Stimulated activated CD8-positive, alpha-beta memory T cell treated with anti-CD3 and anti-CD28 coated beads, Interleukin-4, amount 100 ng/mL, for 1 hour (primary cell): ENCODE results near the gene KRTAP5-2.
"Not testable (repeated sequence)": the region's sequence is repeated elsewhere in the genome, so short reads cannot be mapped to it uniquely, and the experiment has no call there.

Source experiments
- DNase-seq, 2 donors: peaks; one replicate each; pipeline ENCODE4 v3.0.0-alpha.2; 2020; ENCODE audit warnings: low read depth in 2 of 2, low spot score in 1 of 2

KRTAP5-2 gene

DNA sequence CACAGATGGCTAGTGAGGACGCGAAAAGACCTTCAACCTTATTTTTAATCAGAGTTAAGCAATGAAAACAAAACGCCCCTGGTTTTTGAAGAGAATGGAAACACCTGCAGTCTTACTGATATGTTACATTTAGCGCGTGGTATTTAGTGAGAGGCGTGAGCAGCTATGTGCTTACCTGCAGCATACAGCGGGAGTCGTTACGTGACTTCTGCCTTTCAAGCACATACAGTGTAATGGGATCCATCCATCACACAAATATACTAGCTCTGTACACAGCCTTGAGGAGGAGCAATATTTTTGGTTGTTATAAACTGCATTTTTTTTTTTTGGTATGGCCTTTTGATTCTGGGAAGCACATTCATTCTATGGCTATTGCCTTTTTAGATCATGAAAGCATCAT lies 5.5 kb downstream of the KRTAP5-2 start:
- no peak for DNase-seq

DNA sequence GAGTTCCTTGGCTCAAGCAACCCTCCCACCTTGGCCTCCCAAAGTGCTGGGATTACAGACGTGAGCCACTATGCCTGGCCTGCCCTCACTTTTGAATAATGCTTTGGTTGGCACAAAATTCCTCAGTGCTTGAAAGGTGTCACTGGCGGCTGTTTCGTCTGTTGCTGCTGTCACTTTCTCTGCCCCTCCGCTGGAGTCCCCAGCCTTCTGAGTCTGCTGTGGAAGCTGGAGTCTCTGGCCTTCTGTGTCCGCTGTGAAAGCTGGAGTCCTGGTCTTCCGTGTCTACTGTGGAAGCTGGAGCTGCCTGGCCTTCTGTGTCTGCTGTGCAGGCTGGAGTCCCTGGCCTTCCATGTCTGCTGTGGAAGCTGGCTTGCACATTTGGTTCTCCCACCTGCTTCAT lies 8.1 kb downstream of the KRTAP5-2 start:
- DNase-seq = no peak

DNA sequence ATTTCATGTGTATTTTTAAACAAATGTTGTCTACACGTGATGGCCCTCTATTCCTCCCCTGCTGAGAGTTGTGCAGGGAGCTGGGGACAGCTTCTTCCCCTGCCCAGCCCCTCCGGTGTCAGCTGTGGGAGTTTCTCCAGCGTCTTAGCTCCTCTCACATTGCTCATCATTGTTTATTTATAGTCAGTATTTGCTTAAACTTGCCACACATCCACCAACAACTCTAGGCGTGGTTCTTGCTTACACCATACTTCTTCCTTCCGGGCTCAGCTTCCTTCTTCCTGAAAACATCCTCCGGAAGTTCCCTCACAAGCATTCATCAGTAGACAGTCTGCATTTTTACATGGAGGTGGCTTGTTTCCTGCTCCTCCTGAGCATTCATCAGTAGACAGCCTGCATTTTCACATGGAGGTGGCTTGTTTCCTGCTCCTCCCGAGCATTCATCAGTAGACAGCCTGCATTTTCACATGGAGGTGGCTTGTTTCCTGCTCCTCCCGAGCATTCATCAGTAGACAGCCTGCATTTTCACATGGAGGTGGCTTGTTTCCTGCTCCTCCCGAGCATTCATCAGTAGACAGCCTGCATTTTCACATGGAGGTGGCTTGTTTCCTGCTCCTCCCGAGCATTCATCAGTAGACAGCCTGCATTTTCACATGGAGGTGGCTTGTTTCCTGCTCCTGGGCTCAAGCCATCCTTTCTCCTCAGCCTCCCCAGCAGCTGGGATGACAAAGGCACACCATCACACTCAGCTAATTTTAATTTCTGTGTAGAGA lies 8.7 kb downstream of the KRTAP5-2 start:
- not testable (repeated sequence) for DNase-seq

GRCh38 chr11:1586699-1587098 lies 11.4 kb downstream of the KRTAP5-2 start:
- DNase-seq = no peak

GRCh38 chr11:1584661-1585370 lies 13.3 kb downstream of the KRTAP5-2 start, which contains the start of gene KRTAP5-1:
KRTAP5-1 (minus strand) TSS chr11:1585283; CDS start chr11:1585249, 34 bp downstream.
- DNase-seq = not testable (repeated sequence)

DNA sequence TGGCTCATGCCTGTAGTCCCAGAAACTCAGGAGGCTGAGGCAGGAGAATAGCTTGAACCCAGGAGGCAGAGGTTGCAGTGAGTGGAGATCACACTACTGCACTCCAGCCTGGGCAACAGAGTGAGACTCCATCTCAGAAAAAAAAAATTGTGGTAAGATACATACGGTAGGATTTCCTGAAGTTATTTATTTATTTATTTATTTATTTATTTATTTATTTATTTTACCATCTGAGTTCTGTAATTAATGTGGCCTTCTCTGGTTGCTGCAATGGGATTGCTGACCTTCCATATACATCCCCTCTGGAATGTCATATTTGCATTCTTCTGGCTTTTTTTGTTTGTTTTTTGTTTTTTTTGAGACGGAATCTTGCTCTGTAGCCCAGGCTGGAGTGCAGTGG lies 15.2 kb downstream of the KRTAP5-2 start:
- not testable (repeated sequence) for DNase-seq

DNA sequence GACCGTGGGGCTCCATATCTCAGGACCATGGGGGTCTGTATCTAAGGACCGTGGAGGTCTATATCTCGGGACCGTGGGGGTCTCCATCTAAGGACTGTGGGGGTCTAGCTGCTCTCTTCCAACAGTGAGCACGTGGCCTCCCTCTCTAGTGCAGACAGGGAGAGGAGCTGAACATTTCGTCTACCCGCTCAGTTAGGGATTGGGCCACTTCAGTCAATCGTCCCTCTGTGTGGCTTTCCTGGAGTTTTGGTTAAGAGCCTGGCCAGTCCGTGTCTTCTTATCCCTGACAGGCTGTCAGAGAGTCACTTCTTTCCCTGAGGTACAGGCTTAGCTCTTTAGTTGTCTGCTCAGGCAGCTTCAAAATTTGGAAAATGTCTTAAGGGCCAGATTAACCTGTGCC lies 16.1 kb downstream of the KRTAP5-2 start:
- DNase-seq = no peak

DNA sequence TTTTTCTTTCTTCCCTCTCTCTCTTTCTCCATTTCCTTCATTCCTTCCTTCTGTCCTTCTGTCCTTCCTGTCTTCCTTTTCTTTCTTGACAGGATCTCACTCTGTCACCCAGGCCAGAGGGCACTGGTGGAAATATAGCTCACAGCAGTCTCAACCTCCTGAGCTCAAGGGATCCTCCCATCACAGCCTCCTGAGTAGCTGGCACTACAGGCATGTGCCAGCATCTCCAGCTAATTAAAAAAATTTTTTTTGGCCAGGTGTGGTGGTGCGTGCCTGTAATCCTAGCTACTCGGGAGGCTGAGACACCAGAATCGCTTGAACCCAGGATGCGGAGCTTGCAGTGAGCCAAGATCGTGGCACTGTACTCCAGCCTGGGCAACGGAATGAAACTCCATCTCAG lies 21.3 kb downstream of the KRTAP5-2 start:
- no peak for DNase-seq

DNA sequence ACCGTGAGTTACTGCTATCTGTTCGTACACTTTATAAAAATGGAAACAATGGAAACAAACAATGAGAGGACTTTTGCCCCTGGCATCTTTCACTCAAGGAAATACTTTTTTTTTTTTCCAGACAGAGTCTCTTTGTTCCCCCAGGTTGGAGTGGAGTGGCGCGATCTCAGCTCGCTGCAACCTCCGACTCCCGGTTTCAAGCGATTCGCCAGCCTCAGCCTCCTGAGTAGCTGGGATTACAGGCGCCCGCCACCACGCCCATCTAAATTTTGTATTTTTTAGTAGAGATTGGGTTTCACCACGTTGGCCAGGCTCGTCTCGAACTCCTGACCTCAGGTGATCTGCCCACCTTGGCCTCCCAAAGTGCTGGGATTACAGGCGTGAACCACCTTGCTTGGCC lies 22.3 kb downstream of the KRTAP5-2 start:
- DNase-seq = not testable (repeated sequence)

GRCh38 chr11:1574933-1575242 lies 23.2 kb downstream of the KRTAP5-2 start:
- DNase-seq = no peak

DNA sequence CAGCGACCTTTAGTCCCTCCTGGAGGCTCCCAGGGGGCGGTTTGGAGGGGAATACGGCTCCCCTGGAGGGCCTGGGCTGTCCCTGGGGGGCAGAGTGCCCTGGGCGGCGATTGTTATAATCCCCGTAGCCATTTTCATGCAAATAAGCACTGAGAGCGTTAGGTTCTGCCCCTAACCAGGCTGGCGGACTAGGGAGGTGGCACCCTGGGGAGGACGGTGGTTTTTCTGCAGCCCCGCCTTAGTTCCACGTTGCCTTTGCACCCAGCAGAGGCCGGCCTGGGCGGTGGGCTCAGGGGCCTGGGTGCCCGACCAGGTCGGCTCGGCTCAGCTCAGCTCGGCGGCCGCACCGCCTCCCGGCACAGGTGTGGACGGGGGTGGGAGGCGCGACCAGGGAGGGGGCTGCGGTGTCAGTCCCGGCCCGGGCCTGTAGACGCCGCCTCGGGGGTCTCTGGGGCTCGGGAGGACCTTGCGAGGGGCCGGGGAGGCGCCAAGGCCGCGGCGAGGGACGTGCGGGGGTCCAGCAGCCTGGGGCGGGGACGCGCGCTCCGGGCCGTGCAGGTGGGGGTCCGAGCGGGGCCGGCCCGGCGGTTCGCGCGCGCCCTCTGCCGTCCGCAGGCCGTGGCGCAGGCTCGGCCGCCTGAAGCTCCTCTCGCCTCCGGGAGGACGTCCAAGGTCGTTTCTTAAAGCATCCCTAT lies 23.7 kb downstream of the KRTAP5-2 start:
- DNase-seq = no peak

DNA sequence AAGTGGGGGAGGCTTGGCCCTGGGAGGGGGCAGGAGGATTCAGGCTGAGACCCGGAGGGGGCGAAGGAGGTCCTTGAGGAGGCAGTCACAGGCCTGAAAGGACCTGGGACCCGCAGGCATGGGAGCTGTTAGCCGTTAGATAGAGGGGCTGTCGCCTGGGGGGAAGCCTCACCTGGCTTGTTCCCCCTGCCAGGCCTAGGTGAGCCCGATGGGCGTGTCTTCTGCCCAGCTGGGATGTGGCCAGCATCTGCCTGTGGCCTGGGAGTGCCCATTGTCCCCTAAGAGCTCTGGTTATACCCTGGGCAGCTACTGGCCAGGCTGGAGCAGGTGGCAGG lies 24.2 kb downstream of the KRTAP5-2 start:
- DNase-seq = no peak

DNA sequence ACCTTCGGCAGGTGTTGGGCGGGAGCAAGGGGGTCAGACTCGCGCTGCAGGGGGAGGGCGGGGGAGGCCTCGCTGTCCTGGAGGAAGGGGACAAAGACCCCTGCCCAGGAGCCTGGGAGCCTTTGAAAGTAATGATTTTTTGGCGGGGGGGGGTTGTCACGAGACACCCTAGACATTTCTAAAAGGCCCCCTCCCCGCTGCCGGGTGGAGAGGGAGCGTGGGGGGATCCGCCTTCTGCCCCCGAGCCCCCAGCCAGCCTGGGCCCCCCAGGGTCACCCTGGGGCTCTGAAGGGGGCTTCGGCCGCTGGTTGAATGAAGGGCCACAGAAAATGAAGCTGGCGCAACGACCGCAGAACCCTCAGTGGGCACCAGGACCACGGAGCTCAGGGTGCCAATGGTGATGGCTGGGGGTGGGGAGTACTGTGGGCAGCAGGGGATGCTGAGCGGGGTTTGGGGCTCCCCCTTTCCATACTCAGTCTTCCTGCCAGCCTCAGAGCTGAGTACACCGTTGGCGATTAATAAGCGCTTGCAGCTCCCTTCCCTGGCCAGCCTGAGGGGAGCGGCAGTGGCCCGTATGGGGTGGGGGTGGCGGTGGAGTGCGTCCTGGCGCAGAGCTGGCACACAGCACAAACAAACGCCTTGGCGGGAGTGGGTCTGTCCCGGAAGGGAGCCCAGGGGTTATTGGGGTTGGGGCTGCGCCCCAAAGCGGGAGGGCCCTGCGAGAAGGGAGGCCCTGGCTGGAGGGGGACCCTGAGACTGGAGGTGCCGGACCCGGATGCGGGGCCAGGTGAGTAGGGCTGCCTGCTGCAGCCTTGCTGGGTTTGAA lies 24.8 kb downstream of the KRTAP5-2 start:
- DNase-seq = no peak

- DNase-seq = peak; percentile 90 to 93
These were observed 25.7 kb downstream of the KRTAP5-2 start, which contains the start of gene DUSP8 for GRCh38 chr11:1572197-1573076. DUSP8 (minus strand) TSS chr11:1572271; CDS start chr11:1565826, 6,445 bp downstream.

DNA sequence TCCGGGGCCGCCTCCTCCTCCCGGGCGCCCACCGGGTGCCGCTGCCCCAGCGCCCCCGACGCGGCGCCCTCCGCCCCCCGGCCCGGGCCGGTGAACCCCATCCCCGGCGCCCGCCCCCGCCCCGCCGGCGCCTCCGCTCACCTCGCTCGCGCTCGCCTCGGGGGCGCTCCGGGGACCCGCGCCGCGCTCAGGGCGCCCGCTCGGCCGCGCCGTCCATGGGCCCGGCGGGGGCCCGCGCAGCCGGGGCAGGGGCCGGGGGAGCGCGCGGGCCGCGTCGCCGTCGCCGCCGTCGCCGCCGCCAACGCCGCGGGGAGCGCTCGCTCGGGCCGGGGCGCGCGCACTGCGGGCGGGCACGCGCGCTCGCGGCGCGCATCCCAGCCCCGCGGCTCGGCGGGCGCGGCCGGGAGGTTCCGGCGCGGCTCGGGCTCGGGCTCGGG lies 26.3 kb downstream of the KRTAP5-2 start:
- no peak for DNase-seq

GRCh38 chr11:1570896-1571759 lies 27.0 kb downstream of the KRTAP5-2 start:
- no peak for DNase-seq

GRCh38 chr11:1570531-1570895 lies 27.6 kb downstream of the KRTAP5-2 start:
- no peak for DNase-seq

DNA sequence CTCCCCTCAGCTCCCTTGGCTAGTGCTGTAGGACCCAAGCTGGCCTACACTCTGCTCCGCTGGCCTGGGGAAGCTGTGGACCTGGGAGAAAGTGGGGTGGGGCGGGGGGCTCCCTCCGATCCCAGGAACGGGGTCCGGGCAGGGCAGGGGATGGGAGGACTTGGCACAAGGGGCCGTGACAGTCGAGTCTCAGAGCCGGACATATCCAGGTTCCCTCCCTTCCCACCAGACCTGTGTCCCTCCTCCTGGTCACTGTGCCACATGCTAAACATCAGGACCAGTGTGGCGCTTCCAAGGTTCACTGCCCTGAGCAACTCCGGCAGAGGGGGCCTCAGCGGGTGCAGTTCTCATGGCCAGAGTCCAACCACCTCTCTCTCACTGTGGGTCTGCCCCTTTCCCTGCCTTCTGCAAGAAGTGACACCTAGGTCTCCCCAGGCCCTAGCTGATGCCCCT lies 28.1 kb downstream of the KRTAP5-2 start:
- no peak for DNase-seq

DNA sequence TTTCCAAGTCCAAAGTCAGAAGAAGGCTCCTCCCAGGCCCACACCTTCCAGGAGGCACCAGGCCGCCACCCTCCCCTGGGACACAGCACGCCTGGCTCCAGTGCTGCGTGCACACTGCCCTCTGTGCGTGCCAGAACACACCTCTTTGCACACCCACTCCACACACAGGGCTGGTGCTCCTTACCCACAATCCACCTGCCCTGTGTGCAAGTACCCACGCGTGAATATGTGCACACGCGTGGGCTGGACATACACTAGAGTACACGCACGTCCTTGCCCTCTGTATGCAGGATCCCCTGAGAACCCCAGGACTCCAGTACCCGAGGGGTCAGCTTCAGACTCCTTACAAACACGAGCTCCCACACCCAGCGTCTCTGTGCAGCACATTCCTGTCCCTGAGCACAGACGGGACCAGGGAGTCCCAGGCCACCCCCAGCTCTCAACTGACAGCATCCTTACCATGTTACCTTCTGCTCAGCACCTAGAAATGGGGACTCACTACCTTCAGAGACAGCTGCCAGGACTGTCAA lies 28.8 kb downstream of the KRTAP5-2 start:
- DNase-seq = no peak
